Measurements from ENCODE around the gene GPA33.

GRCh38 chr1:167061073-167061464 is 29.1 kb downstream of the GPA33 start:
- TF ChIP-seq CTCF (IDR thresholded peaks at IDR 0.05), result no peak
- TF ChIP-seq POLR2A (IDR thresholded peaks at IDR 0.05), result no peak
